ENCODE data around the gene KIAA1217.

The KIAA1217 gene

GRCh38 chr10:24279166-24279565, 70.2 kb downstream of the KIAA1217 start:
- DNase-seq (ENCODE audit: low read depth in 4 of 4, low spot score in 1 of 4), result no peak

GRCh38 chr10:24287559-24288195, 78.7 kb downstream of the KIAA1217 start:
- no peak for DNase-seq (ENCODE audit: low read depth in 4 of 4, low spot score in 1 of 4)

- no peak for DNase-seq (ENCODE audit: low read depth in 4 of 4, low spot score in 1 of 4)
Measured at GRCh38 chr10:24288581-24288980, 79.6 kb downstream of the KIAA1217 start.

GRCh38 chr10:24289235-24289634, 80.3 kb downstream of the KIAA1217 start:
- no peak for DNase-seq (ENCODE audit: low read depth in 4 of 4, low spot score in 1 of 4)

- no peak for DNase-seq (ENCODE audit: low read depth in 4 of 4, low spot score in 1 of 4)
Measured at GRCh38 chr10:24292304-24293293, 83.7 kb downstream of the KIAA1217 start.

- no peak for DNase-seq (ENCODE audit: low read depth in 4 of 4, low spot score in 1 of 4)
Measured at GRCh38 chr10:24299578-24300260, 90.8 kb downstream of the KIAA1217 start.

GRCh38 chr10:24303522-24304310, 94.8 kb downstream of the KIAA1217 start:
- DNase-seq (ENCODE audit: low read depth in 4 of 4, low spot score in 1 of 4), result no peak

- DNase-seq (ENCODE audit: low read depth in 4 of 4, low spot score in 1 of 4), result no peak
Measured at GRCh38 chr10:24305551-24306506, 96.9 kb downstream of the KIAA1217 start.

- DNase-seq (ENCODE audit: low read depth in 4 of 4, low spot score in 1 of 4), result no peak
Measured at GRCh38 chr10:24306507-24306875, 97.6 kb downstream of the KIAA1217 start.

- DNase-seq (ENCODE audit: low read depth in 4 of 4, low spot score in 1 of 4), result no peak
Measured at GRCh38 chr10:24307116-24307515, 98.2 kb downstream of the KIAA1217 start.

GRCh38 chr10:24307696-24308485, 99.0 kb downstream of the KIAA1217 start:
- no peak for DNase-seq (ENCODE audit: low read depth in 4 of 4, low spot score in 1 of 4)

- no peak for DNase-seq (ENCODE audit: low read depth in 4 of 4, low spot score in 1 of 4)
Measured at GRCh38 chr10:24310104-24310503, 101.2 kb downstream of the KIAA1217 start.

GRCh38 chr10:24311888-24312287, 103.0 kb downstream of the KIAA1217 start:
- no peak for DNase-seq (ENCODE audit: low read depth in 4 of 4, low spot score in 1 of 4)

GRCh38 chr10:24313283-24313682, 104.3 kb downstream of the KIAA1217 start:
- no peak for DNase-seq (ENCODE audit: low read depth in 4 of 4, low spot score in 1 of 4)

- no peak for DNase-seq (ENCODE audit: low read depth in 4 of 4, low spot score in 1 of 4)
Measured at GRCh38 chr10:24315211-24315610, 106.3 kb downstream of the KIAA1217 start.

GRCh38 chr10:24318517-24318916, 109.6 kb downstream of the KIAA1217 start:
- DNase-seq (ENCODE audit: low read depth in 4 of 4, low spot score in 1 of 4), result no peak

- DNase-seq (ENCODE audit: low read depth in 4 of 4, low spot score in 1 of 4), result no peak
Measured at GRCh38 chr10:24320373-24320772, 111.4 kb downstream of the KIAA1217 start.

GRCh38 chr10:24324651-24325050, 115.7 kb downstream of the KIAA1217 start:
- no peak for DNase-seq (ENCODE audit: low read depth in 4 of 4, low spot score in 1 of 4)

- DNase-seq (ENCODE audit: low read depth in 4 of 4, low spot score in 1 of 4), result no peak
Measured at GRCh38 chr10:24331457-24331856, 122.5 kb downstream of the KIAA1217 start.

Data from stimulated activated CD4-positive, alpha-beta T cell treated with anti-CD3 and anti-CD28 coated beads, Interleukin-1b, Interleukin-23, amount 100 ng/mL, for 24 hours (primary cell).